BLaER1 treated with 17β-estradiol and CSF1 and Interleukin-3, amounts not matched to agents 10 nM and 100 nM (cell line): Measurements from ENCODE around the gene MYOM1.
A peak's percentile ranks its signal among the peaks of the same experiment; 100 is the strongest.
"Not testable (repeated sequence)": the region's sequence is repeated elsewhere in the genome, so short reads cannot be mapped to it uniquely, and the experiment has no call there.

Experiments
- H3K27ac ChIP-seq, 11 experiments: shearing (Covaris generic); formaldehyde crosslinking; 2 replicates each; pipeline ENCODE4 v1.8.1; 2022
- H3K27me3 ChIP-seq, 11 experiments: shearing (Covaris generic); formaldehyde crosslinking; 2 replicates each; pipeline ENCODE4 v1.8.1; 2022
- H3K36me3 ChIP-seq, 11 experiments: shearing (Covaris generic); formaldehyde crosslinking; 2 replicates each; pipeline ENCODE4 v1.8.1; 2022
- H3K4me1 ChIP-seq, 10 experiments: shearing (Covaris generic); formaldehyde crosslinking; 2 replicates each; pipeline ENCODE4 v1.8.1; 2022
- H3K4me2 ChIP-seq, 11 experiments: shearing (Covaris generic); formaldehyde crosslinking; 2 replicates each; pipeline ENCODE4 v1.8.1; 2022
- H3K4me3 ChIP-seq, 10 experiments: shearing (Covaris generic); formaldehyde crosslinking; 2 replicates each; pipeline ENCODE4 v1.8.1; 2022
- H3K9ac ChIP-seq, 11 experiments: shearing (Covaris generic); formaldehyde crosslinking; 2 replicates each; pipeline ENCODE4 v1.8.1; 2022
- H3K9me3 ChIP-seq, 11 experiments: shearing (Covaris generic); formaldehyde crosslinking; replicated peaks in 1 of 11; 2 replicates each; pipeline ENCODE4 v1.8.1; 2022
- H4K20me1 ChIP-seq, 11 experiments: shearing (Covaris generic); formaldehyde crosslinking; 2 replicates each; pipeline ENCODE4 v1.8.1; 2022
- Cebpa-rat ChIP-seq, 11 experiments: shearing (Covaris generic); IDR thresholded peaks; 2 replicates each; pipeline ENCODE4 v1.8.1; 2022

MYOM1 gene

GRCh38 chr18:3057526-3057925 lies 162.2 kb downstream of the MYOM1 start:
- Histone ChIP-seq H3K27ac (peak overlapping the region in 4 of 11 experiments; percentile 2 to 33 (median 13); a peak in 3 of 22 replicates), H3K4me1 (peaks cover 50 to 66% (median 59%) of the 10 kb centered on the region in 10 experiments)

GRCh38 chr18:3056311-3056710 lies 163.5 kb downstream of the MYOM1 start:
- Histone ChIP-seq H3K9ac (no peak overlapping the region), H3K9me3 (peaks cover 12 to 33% (median 25%) of the 10 kb centered on the region in 11 experiments; a peak in 21 of 22 replicates), H3K27me3 (no peaks in the 10 kb centered on the region), H3K4me2 (0 out of 22 replicates have a peak overlapping the region, but pooled peaks of 1 of the 11 experiments have one; percentile 66), H3K4me3 (no peak overlapping the region), H3K27ac (no peak overlapping the region), H3K4me1 (peaks cover 50 to 65% (median 56%) of the 10 kb centered on the region in 10 experiments), H3K36me3 (no peaks in the 10 kb centered on the region), H4K20me1 (no peaks in the 10 kb centered on the region)
- TF ChIP-seq Cebpa-rat (IDR thresholded peaks at IDR 0.05) = no peak

More at GRCh38 chr18:3057526-3057925, 162.2 kb downstream of the MYOM1 start:
- TF ChIP-seq Cebpa-rat (IDR thresholded peaks at IDR 0.05) = no peak
- H3K9ac ChIP-seq = no peak overlapping the region
- H3K4me3 ChIP-seq = no peak overlapping the region
- H3K4me2 ChIP-seq = peak overlapping the region; percentile 46 to 78 (median 68)
- no peaks in the 10 kb centered on the region for H3K27me3 ChIP-seq
- no peaks in the 10 kb centered on the region for H4K20me1 ChIP-seq
- H3K9me3 ChIP-seq = peaks cover 11 to 22% (median 17%) of the 10 kb centered on the region in 11 experiments; a peak in 21 of 22 replicates
- H3K36me3 ChIP-seq = no peaks in the 10 kb centered on the region

- TF ChIP-seq Cebpa-rat (IDR thresholded peaks at IDR 0.05) = no peak
- no peak overlapping the region for H3K9ac ChIP-seq
- H4K20me1 ChIP-seq = no peaks in the 10 kb centered on the region
- H3K27ac ChIP-seq = no peak overlapping the region
- H3K9me3 ChIP-seq = peaks cover 12 to 37% (median 25%) of the 10 kb centered on the region in 11 experiments; a peak in 21 of 22 replicates
- H3K27me3 ChIP-seq = no peaks in the 10 kb centered on the region
- no peak overlapping the region for H3K4me2 ChIP-seq
- H3K36me3 ChIP-seq = no peaks in the 10 kb centered on the region
- H3K4me1 ChIP-seq = peaks cover 47 to 61% (median 52%) of the 10 kb centered on the region in 10 experiments
- no peak overlapping the region for H3K4me3 ChIP-seq
Observed at GRCh38 chr18:3055816-3056215, 164.0 kb downstream of the MYOM1 start.

- no peak for TF ChIP-seq Cebpa-rat (IDR thresholded peaks at IDR 0.05)
- Histone ChIP-seq H3K27ac (no peak overlapping the region), H3K4me1 (peaks cover 41 to 56% (median 47%) of the 10 kb centered on the region in 10 experiments), H4K20me1 (no peaks in the 10 kb centered on the region), H3K9ac (no peak overlapping the region), H3K36me3 (no peaks in the 10 kb centered on the region), H3K4me3 (no peak overlapping the region), H3K4me2 (no peak overlapping the region), H3K9me3 (peaks cover 12 to 37% (median 25%) of the 10 kb centered on the region in 11 experiments; a peak in 21 of 22 replicates), H3K27me3 (no peaks in the 10 kb centered on the region)
Observed at GRCh38 chr18:3055186-3055728, 164.5 kb downstream of the MYOM1 start.

GRCh38 chr18:3054780-3055179 lies 165.0 kb downstream of the MYOM1 start:
- Histone ChIP-seq H3K27ac (no peak overlapping the region), H3K27me3 (no peaks in the 10 kb centered on the region), H3K36me3 (no peaks in the 10 kb centered on the region), H3K4me3 (no peak overlapping the region), H3K4me1 (peaks cover 36 to 51% (median 42%) of the 10 kb centered on the region in 10 experiments), H3K9ac (no peak overlapping the region), H4K20me1 (no peaks in the 10 kb centered on the region), H3K4me2 (no peak overlapping the region), H3K9me3 (peaks cover 12 to 37% (median 25%) of the 10 kb centered on the region in 11 experiments; a peak in 21 of 22 replicates)
- TF ChIP-seq Cebpa-rat (IDR thresholded peaks at IDR 0.05) = no peak

GRCh38 chr18:3054214-3054613 lies 165.6 kb downstream of the MYOM1 start:
- Histone ChIP-seq H3K4me1 (peaks cover 32 to 51% (median 40%) of the 10 kb centered on the region in 10 experiments), H3K4me2 (no peak overlapping the region), H3K27ac (no peak overlapping the region), H3K36me3 (no peaks in the 10 kb centered on the region), H3K27me3 (no peaks in the 10 kb centered on the region), H4K20me1 (no peaks in the 10 kb centered on the region), H3K9ac (no peak overlapping the region), H3K9me3 (peaks cover 12 to 37% (median 25%) of the 10 kb centered on the region in 11 experiments; a peak in 21 of 22 replicates), H3K4me3 (no peak overlapping the region)
- no peak for TF ChIP-seq Cebpa-rat (IDR thresholded peaks at IDR 0.05)

- no peak for TF ChIP-seq Cebpa-rat (IDR thresholded peaks at IDR 0.05)
- no peaks in the 10 kb centered on the region for H4K20me1 ChIP-seq
- no peak overlapping the region for H3K27ac ChIP-seq
- H3K9ac ChIP-seq = no peak overlapping the region
- no peak overlapping the region for H3K4me2 ChIP-seq
- no peaks in the 10 kb centered on the region for H3K27me3 ChIP-seq
- H3K36me3 ChIP-seq = no peaks in the 10 kb centered on the region
- H3K9me3 ChIP-seq = peaks cover 12 to 41% (median 25%) of the 10 kb centered on the region in 11 experiments; a peak in 21 of 22 replicates
- peaks cover 21 to 44% (median 34%) of the 10 kb centered on the region in 10 experiments for H3K4me1 ChIP-seq
- H3K4me3 ChIP-seq = no peak overlapping the region
Observed at GRCh38 chr18:3053081-3053480, 166.7 kb downstream of the MYOM1 start.

GRCh38 chr18:3052411-3052758 lies 167.4 kb downstream of the MYOM1 start:
- no peaks in the 10 kb centered on the region for H3K27me3 ChIP-seq
- no peak overlapping the region for H3K4me3 ChIP-seq
- H3K9me3 ChIP-seq = peaks cover 12 to 41% (median 25%) of the 10 kb centered on the region in 11 experiments; a peak in 21 of 22 replicates
- no peak overlapping the region for H3K9ac ChIP-seq
- no peaks in the 10 kb centered on the region for H4K20me1 ChIP-seq
- peak overlapping the region; percentile 16 to 67 (median 55); a peak in 20 of 22 replicates for H3K4me2 ChIP-seq
- no peaks in the 10 kb centered on the region for H3K36me3 ChIP-seq
- H3K4me1 ChIP-seq = peaks cover 16 to 38% (median 29%) of the 10 kb centered on the region in 10 experiments
- no peak; a peak in 1 of 22 replicates for TF ChIP-seq Cebpa-rat (IDR thresholded peaks at IDR 0.05)
- peak overlapping the region in 3 of 11 experiments; percentile 17 to 47 (median 46); a peak in 3 of 22 replicates for H3K27ac ChIP-seq

GRCh38 chr18:3051718-3052410 lies 167.9 kb downstream of the MYOM1 start:
- no peak overlapping the region for H3K9ac ChIP-seq
- no peak overlapping the region for H3K4me3 ChIP-seq
- H3K4me1 ChIP-seq = peaks cover 11 to 33% (median 24%) of the 10 kb centered on the region in 10 experiments
- no peaks in the 10 kb centered on the region for H3K27me3 ChIP-seq
- H4K20me1 ChIP-seq = no peaks in the 10 kb centered on the region
- peaks cover 12 to 41% (median 25%) of the 10 kb centered on the region in 11 experiments; a peak in 21 of 22 replicates for H3K9me3 ChIP-seq
- H3K36me3 ChIP-seq = no peaks in the 10 kb centered on the region
- peak overlapping the region; percentile 16 to 67 (median 55); a peak in 21 of 22 replicates for H3K4me2 ChIP-seq
- peak in 5 of 11 experiments; percentile 16 to 59 (median 44); a peak in 5 of 22 replicates for TF ChIP-seq Cebpa-rat (IDR thresholded peaks at IDR 0.05)
- H3K27ac ChIP-seq = peak overlapping the region in 4 of 11 experiments; percentile 23 to 54 (median 37); a peak in 5 of 22 replicates

- H3K27ac ChIP-seq, H3K36me3 ChIP-seq, H3K9ac ChIP-seq, H3K4me3 ChIP-seq, H4K20me1 ChIP-seq, H3K27me3 ChIP-seq: not testable (repeated sequence)
- Histone ChIP-seq H3K4me2 (peak overlapping the region in 6 of 11 experiments; percentile 16 to 49 (median 30); a peak in 4 of 22 replicates), H3K4me1 (peaks cover 11 to 37% (median 24%) of the 10 kb centered on the region in 10 experiments; a peak in 19 of 20 replicates), H3K9me3 (peaks cover 12 to 41% (median 25%) of the 10 kb centered on the region in 11 experiments; a peak in 21 of 22 replicates)
Observed at GRCh38 chr18:3049897-3050454, 169.8 kb downstream of the MYOM1 start.
